Right lobe of liver (tissue), 4 donors: ENCODE results near the gene NPIPA5.
"Not testable (repeated sequence)": the region's sequence is repeated elsewhere in the genome, so short reads cannot be mapped to it uniquely, and the experiment has no call there.

Experiments
- POLR2A ChIP-seq: fragments of 450-650 bp; IDR thresholded peaks from one replicate; pipeline ENCODE4 v1.6.1; 2017; ENCODE audit warnings: antibody characterized with exemption, mild to moderate bottlenecking
- TF ChIP-seq, protein P1 (sequence below), 4 donors: fragments of 200-600 bp in 3 of 4; fragments of 450-650 bp in 1 of 4; IDR thresholded peaks; one replicate each; pipeline versions ENCODE4 v1.5.1 to v1.8.0; 2016 to 2022; ENCODE audit warnings: antibody characterized with exemption in 4 of 4, mild to moderate bottlenecking in 2 of 4
- donor health status: DM: no; HTN: no; CAD: no.
- donor health status: DM: no; HTN: no; CAD: no.
- donor health status: DM: no; HTN: yes; CAD: no.

- TF ChIP-seq POLR2A = not testable (repeated sequence)
- TF ChIP-seq, protein P1, sequence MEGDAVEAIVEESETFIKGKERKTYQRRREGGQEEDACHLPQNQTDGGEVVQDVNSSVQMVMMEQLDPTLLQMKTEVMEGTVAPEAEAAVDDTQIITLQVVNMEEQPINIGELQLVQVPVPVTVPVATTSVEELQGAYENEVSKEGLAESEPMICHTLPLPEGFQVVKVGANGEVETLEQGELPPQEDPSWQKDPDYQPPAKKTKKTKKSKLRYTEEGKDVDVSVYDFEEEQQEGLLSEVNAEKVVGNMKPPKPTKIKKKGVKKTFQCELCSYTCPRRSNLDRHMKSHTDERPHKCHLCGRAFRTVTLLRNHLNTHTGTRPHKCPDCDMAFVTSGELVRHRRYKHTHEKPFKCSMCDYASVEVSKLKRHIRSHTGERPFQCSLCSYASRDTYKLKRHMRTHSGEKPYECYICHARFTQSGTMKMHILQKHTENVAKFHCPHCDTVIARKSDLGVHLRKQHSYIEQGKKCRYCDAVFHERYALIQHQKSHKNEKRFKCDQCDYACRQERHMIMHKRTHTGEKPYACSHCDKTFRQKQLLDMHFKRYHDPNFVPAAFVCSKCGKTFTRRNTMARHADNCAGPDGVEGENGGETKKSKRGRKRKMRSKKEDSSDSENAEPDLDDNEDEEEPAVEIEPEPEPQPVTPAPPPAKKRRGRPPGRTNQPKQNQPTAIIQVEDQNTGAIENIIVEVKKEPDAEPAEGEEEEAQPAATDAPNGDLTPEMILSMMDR (IDR thresholded peaks at IDR 0.05) = not testable (repeated sequence)
Measured at GRCh38 chr16:15314562-15314961, 63.5 kb downstream of the NPIPA5 start.
